Measurements from ENCODE around the gene WNT3A. TPM values are rescaled to one million over a fixed set of nuclear protein-coding genes. Genes with fewer than 3 reads are reported as not detected.

The WNT3A gene
- polyA plus RNA-seq, 3 donors = not detected

GRCh38 chr1:228050571-228051231 is 43.9 kb downstream of the WNT3A start:
- no peaks in the 10 kb centered on the region for H4K20me1 ChIP-seq (ENCODE audit: insufficient read depth, low read length)
- TF ChIP-seq CTCF (IDR thresholded peaks at IDR 0.05) = no peak
- H3K4me3 Mint-ChIP-seq = no peak overlapping the region
- H3K9me3 Mint-ChIP-seq = peaks cover 0 to 9% (median 6%) of the 10 kb centered on the region in 7 donors
- no peaks in the 10 kb centered on the region for H3K4me1 ChIP-seq (ENCODE audit: control insufficient read depth in 1 of 2, insufficient read depth in 2 of 2, low read length in 2 of 2)
- peaks cover 2 to 10% of the 10 kb centered on the region in 2 donors for H3K27me3 ChIP-seq (ENCODE audit: control insufficient read depth in 2 of 2, insufficient read depth in 2 of 2, low read length in 2 of 2)
- peaks cover 5 to 32% (median 18%) of the 10 kb centered on the region in 3 donors for H3K27me3 Mint-ChIP-seq (ENCODE audit: low read depth in 3 of 3)
- H3K36me3 Mint-ChIP-seq = no peaks in the 10 kb centered on the region
- no peak overlapping the region for H2AFZ ChIP-seq (ENCODE audit: insufficient read depth, low read depth, low read length, poor library complexity, severe bottlenecking)
- no peak overlapping the region for H3K4me2 ChIP-seq (replicated peaks; ENCODE audit: extremely low read depth, low read length, poor library complexity, severe bottlenecking)
- no peaks in the 10 kb centered on the region for H3K36me3 ChIP-seq (replicated peaks in 1 of 2; ENCODE audit: control insufficient read depth in 1 of 2, insufficient read depth in 2 of 2, low read length in 2 of 2)
- DNase-seq = no peak
- H3K9me3 ChIP-seq (replicated peaks in 1 of 2; ENCODE audit: control insufficient read depth in 1 of 2, insufficient read depth in 1 of 2, low read length in 2 of 2) = no peaks in the 10 kb centered on the region
- H3K27ac ChIP-seq (ENCODE audit: low read depth in 1 of 2, low read length in 2 of 2) = no peak overlapping the region
- 98% methylated on average over 21 of the region's 30 CpGs for WGBS (ENCODE audit: insufficient coverage)
- H3K4me1 Mint-ChIP-seq = peaks cover 2% of the 10 kb centered on the region
- H3K4me3 ChIP-seq (replicated peaks in 1 of 3; ENCODE audit: low read depth in 2 of 3, low read length in 3 of 3) = no peak overlapping the region
- H3K9ac ChIP-seq (ENCODE audit: insufficient read depth, low read length, poor library complexity, severe bottlenecking) = no peak overlapping the region
- intact Hi-C loops (cut with micrococcal nuclease) = loop anchor here in 1 of 2 donors (10.0 kb wide), 1 partner anchor 296 kb away; no protein-coding TSS in a partner anchor
- no peak overlapping the region for H3K27ac Mint-ChIP-seq
- H3K79me2 ChIP-seq (ENCODE audit: insufficient read depth, low read length) = no peaks in the 10 kb centered on the region

DNA sequence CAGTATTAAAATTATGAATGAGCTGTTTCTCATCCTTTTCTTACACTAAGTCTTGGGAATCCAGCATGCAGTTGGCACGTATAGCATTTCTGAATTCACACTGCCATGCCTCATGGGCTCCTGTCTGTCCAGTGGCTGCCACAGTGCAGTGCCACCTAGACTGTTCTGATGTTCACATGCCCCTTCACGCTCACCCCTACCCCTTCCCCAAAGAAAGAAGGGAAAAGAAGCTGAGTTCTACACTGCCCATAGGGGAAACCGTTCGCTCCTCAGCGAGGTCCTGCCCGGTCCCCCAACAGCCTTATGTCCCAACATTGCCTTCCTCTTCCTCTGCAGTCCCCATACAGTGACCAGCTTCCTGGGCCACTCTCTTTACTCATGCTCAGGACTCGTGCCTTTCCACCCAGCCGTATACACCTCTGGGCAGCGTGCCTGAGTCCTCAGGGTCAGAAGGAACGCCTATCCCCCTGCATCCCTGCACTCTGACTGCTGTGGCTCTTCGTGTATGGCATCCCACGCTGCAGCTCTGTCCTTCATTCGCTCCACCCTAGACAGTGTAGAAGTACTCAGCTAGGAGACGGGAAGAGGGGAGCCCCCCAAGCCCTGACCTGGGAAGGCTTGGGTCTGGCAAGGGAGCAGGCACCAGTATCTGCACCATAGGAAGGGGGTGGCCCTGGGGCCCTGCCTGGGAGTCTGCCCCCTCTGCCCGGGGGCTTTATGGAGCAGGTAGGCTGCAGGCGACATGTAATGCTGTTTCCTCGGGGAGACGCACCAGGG is 51.6 kb downstream of the WNT3A start:
- Histone ChIP-seq H3K79me2 (ENCODE audit: insufficient read depth, low read length) (no peaks in the 10 kb centered on the region), H3K9ac (ENCODE audit: insufficient read depth, low read length, poor library complexity, severe bottlenecking) (no peak overlapping the region), H4K20me1 (ENCODE audit: insufficient read depth, low read length) (no peaks in the 10 kb centered on the region), H3K27ac (ENCODE audit: low read depth in 1 of 2, low read length in 2 of 2) (no peak overlapping the region), H3K9me3 (replicated peaks in 1 of 2; ENCODE audit: control insufficient read depth in 1 of 2, insufficient read depth in 1 of 2, low read length in 2 of 2) (peaks cover 8 to 14% of the 10 kb centered on the region in 2 donors), H3K4me3 (replicated peaks in 1 of 3; ENCODE audit: low read depth in 2 of 3, low read length in 3 of 3) (no peak overlapping the region), H2AFZ (ENCODE audit: insufficient read depth, low read depth, low read length, poor library complexity, severe bottlenecking) (no peak overlapping the region), H3K27me3 (ENCODE audit: control insufficient read depth in 2 of 2, insufficient read depth in 2 of 2, low read length in 2 of 2) (peaks cover 38 to 68% of the 10 kb centered on the region in 2 donors), H3K36me3 (replicated peaks in 1 of 2; ENCODE audit: control insufficient read depth in 1 of 2, insufficient read depth in 2 of 2, low read length in 2 of 2) (no peaks in the 10 kb centered on the region), H3K4me2 (replicated peaks; ENCODE audit: extremely low read depth, low read length, poor library complexity, severe bottlenecking) (no peak overlapping the region), H3K4me1 (ENCODE audit: control insufficient read depth in 1 of 2, insufficient read depth in 2 of 2, low read length in 2 of 2) (peaks cover 17 to 22% of the 10 kb centered on the region in 2 donors)
- DNase-seq = no peak
- Mint-ChIP-seq H3K4me3 (peak overlapping the region in 1 of 2 donors; percentile 74), H3K4me1 (peaks cover 11% of the 10 kb centered on the region), H3K27me3 (ENCODE audit: low read depth in 3 of 3) (peaks cover 55 to 77% (median 70%) of the 10 kb centered on the region in 3 donors), H3K36me3 (peaks cover 3% of the 10 kb centered on the region in 2 donors), H3K9me3 (peaks cover 0 to 34% (median 19%) of the 10 kb centered on the region in 7 donors), H3K27ac (no peak overlapping the region)
- WGBS (ENCODE audit: insufficient coverage) = 38% methylated on average over 7 of the region's 18 CpGs
- intact Hi-C loops (cut with micrococcal nuclease) = loop anchor here in 1 of 2 donors (10.0 kb wide), 1 partner anchor 304 kb away; no protein-coding TSS in a partner anchor
- no peak for TF ChIP-seq CTCF (IDR thresholded peaks at IDR 0.05)
